Activated CD8-positive, alpha-beta memory T cell treated with anti-CD3 and anti-CD28 coated beads for 4 hours (primary cell): ENCODE results near the gene KRTAP6-1.

Experiments used
- DNase-seq, 2 donors: peaks; one replicate each; pipeline ENCODE4 v3.0.0-alpha.2; 2020; ENCODE audit warnings: low read depth in 2 of 2

Gene KRTAP6-1

GRCh38 chr21:30613836-30614235, at the start of gene KRTAP6-1:
TSS of gene KRTAP6-1 (minus strand) at chr21:30613930. CDS start at chr21:30613904, 26 bp downstream.
- no peak for DNase-seq

GRCh38 chr21:30652891-30653290, 39.2 kb upstream of the KRTAP6-1 start:
- no peak for DNase-seq

GRCh38 chr21:30646904-30647414, 33.2 kb upstream of the KRTAP6-1 start:
- DNase-seq = no peak

- DNase-seq = no peak
These were observed 28.8 kb upstream of the KRTAP6-1 start, which contains the start of gene KRTAP20-3 for GRCh38 chr21:30642564-30642963. TSS of gene KRTAP20-3 (plus strand) at chr21:30642864.

GRCh38 chr21:30638686-30639085, 25.0 kb upstream of the KRTAP6-1 start:
- DNase-seq = no peak

- no peak for DNase-seq
These were observed 21.2 kb upstream of the KRTAP6-1 start, which contains the start of gene KRTAP20-2 for GRCh38 chr21:30634906-30635305. TSS of gene KRTAP20-2 (plus strand) at chr21:30635206. CDS start at chr21:30635264, 58 bp downstream.

- no peak for DNase-seq
These were observed 15.5 kb upstream of the KRTAP6-1 start for GRCh38 chr21:30629200-30629599.

- DNase-seq = no peak
These were observed 14.4 kb upstream of the KRTAP6-1 start for GRCh38 chr21:30628109-30628508.

GRCh38 chr21:30625449-30626165, 11.9 kb upstream of the KRTAP6-1 start:
- DNase-seq = no peak

GRCh38 chr21:30623362-30623761, 9.6 kb upstream of the KRTAP6-1 start:
- no peak for DNase-seq

- no peak for DNase-seq
These were observed 6.8 kb upstream of the KRTAP6-1 start, which contains the start of gene KRTAP20-4 for GRCh38 chr21:30620522-30620921. TSS of gene KRTAP20-4 (plus strand) at chr21:30620627.

- no peak for DNase-seq
These were observed 6.3 kb upstream of the KRTAP6-1 start for GRCh38 chr21:30620080-30620479.

- DNase-seq = no peak
These were observed 2.4 kb upstream of the KRTAP6-1 start, which contains the start of gene KRTAP20-1 for GRCh38 chr21:30616125-30616524. TSS of gene KRTAP20-1 (plus strand) at chr21:30616425. CDS start at chr21:30616455, 30 bp downstream.

- no peak for DNase-seq
These were observed 1.5 kb upstream of the KRTAP6-1 start for GRCh38 chr21:30615199-30615598.

- no peak for DNase-seq
These were observed 1.6 kb downstream of the KRTAP6-1 start for GRCh38 chr21:30612132-30612531.

- no peak for DNase-seq
These were observed 7.8 kb downstream of the KRTAP6-1 start for GRCh38 chr21:30605968-30606367.

GRCh38 chr21:30600787-30601186, 12.9 kb downstream of the KRTAP6-1 start, which contains the start of gene KRTAP22-1:
TSS of gene KRTAP22-1 (plus strand) at chr21:30601087.
- no peak for DNase-seq

- DNase-seq = no peak
These were observed 14.9 kb downstream of the KRTAP6-1 start, which contains the start of gene KRTAP6-2 for GRCh38 chr21:30598802-30599201. TSS of gene KRTAP6-2 (minus strand) at chr21:30598902. CDS start at chr21:30598874, 28 bp downstream.

- DNase-seq = no peak
These were observed 21.6 kb downstream of the KRTAP6-1 start, which contains the start of gene KRTAP6-3 for GRCh38 chr21:30592140-30592539. TSS of gene KRTAP6-3 (plus strand) at chr21:30592440. CDS start at chr21:30592446, 6 bp downstream.

- no peak for DNase-seq
These were observed 23.4 kb downstream of the KRTAP6-1 start, which contains the start of gene KRTAP22-2 for GRCh38 chr21:30590297-30590696. TSS of gene KRTAP22-2 (minus strand) at chr21:30590397.

GRCh38 chr21:30582870-30583269, 30.9 kb downstream of the KRTAP6-1 start:
- no peak for DNase-seq

GRCh38 chr21:30580132-30580531, 33.6 kb downstream of the KRTAP6-1 start:
- DNase-seq = no peak

GRCh38 chr21:30579346-30579745, 34.4 kb downstream of the KRTAP6-1 start:
- no peak for DNase-seq
